Keratinocyte (primary cell): ENCODE measurements around the gene GOLGA6D. TPM values are rescaled to one million over a fixed set of nuclear protein-coding genes. Genes with fewer than 3 reads are reported as not detected.
A peak's percentile ranks its signal among the peaks of the same experiment; 100 is the strongest.
"Not testable (repeated sequence)": the region's sequence is repeated elsewhere in the genome, so short reads cannot be mapped to it uniquely, and the experiment has no call there.

Experiments used
- DNase-seq: peaks from one replicate; pipeline ENCODE4 v3.0.0-alpha.2; 2011; ENCODE audit warnings: low read depth, missing footprints, low spot score
- FAIRE-seq: peaks from 2 replicates; lab custom pipeline; 2011; peaks lifted over from hg19 to GRCh38; lab: Jason Lieb, UNC
- H2AFZ ChIP-seq: 2 replicates; pipeline ENCODE4 v1.6.0; 2012; ENCODE audit warnings: low read length, control low read depth, inconsistent platforms; ENCODE audit not compliant: control insufficient read depth
- H3K27ac ChIP-seq: 2 replicates; pipeline ENCODE4 v1.5.1; 2011; ENCODE audit warnings: low read length; ENCODE audit not compliant: control insufficient read depth, insufficient read depth
- H3K27me3 ChIP-seq: 3 replicates; pipeline ENCODE4 v1.6.0; 2011; ENCODE audit warnings: low read length; ENCODE audit not compliant: control insufficient read depth, insufficient read depth; ENCODE audit errors: extremely low read depth
- H3K36me3 ChIP-seq, 2 experiments: 2 replicates in 1 of 2; 3 replicates in 1 of 2; pipeline ENCODE4 v1.5.1; 2011; ENCODE audit warnings: low read length in 2 of 2, mild to moderate bottlenecking in 1 of 2; ENCODE audit not compliant: control insufficient read depth in 2 of 2, insufficient read depth in 2 of 2; ENCODE audit errors: extremely low read depth in 1 of 2
- H3K4me1 ChIP-seq: 3 replicates; pipeline ENCODE4 v1.5.1; 2011; ENCODE audit warnings: low read length; ENCODE audit not compliant: control insufficient read depth, insufficient read depth; ENCODE audit errors: extremely low read depth
- H3K4me2 ChIP-seq: 3 replicates; pipeline ENCODE4 v1.6.0; 2011; ENCODE audit warnings: low read depth, low read length; ENCODE audit not compliant: control insufficient read depth, insufficient read depth; ENCODE audit errors: extremely low read depth
- H3K4me3 ChIP-seq, 3 experiments: fragments of 200-600 bp in 1 of 3; sonication (generic) in 1 of 3; 2 replicates in 2 of 3; 3 replicates in 1 of 3; pipeline ENCODE4 v1.5.1; 2011 to 2016; ENCODE audit warnings: low read length in 3 of 3, mild to moderate bottlenecking in 3 of 3, control low read depth in 2 of 3, inconsistent platforms in 1 of 3, low read depth in 1 of 3, mixed read lengths in 1 of 3, mixed run types in 1 of 3, moderate library complexity in 1 of 3; ENCODE audit not compliant: control insufficient read depth in 2 of 3, insufficient read depth in 2 of 3; ENCODE audit errors: extremely low read depth in 1 of 3
- H3K79me2 ChIP-seq: 2 replicates; pipeline ENCODE4 v1.6.0; 2012; ENCODE audit warnings: low read length; ENCODE audit not compliant: control insufficient read depth, insufficient read depth
- H3K9ac ChIP-seq: 3 replicates; pipeline ENCODE4 v1.6.0; 2011; ENCODE audit warnings: low read length; ENCODE audit not compliant: control insufficient read depth, insufficient read depth; ENCODE audit errors: extremely low read depth
- H3K9me1 ChIP-seq: 3 replicates; pipeline ENCODE4 v1.6.0; 2011; ENCODE audit warnings: low read length; ENCODE audit not compliant: control insufficient read depth, insufficient read depth; ENCODE audit errors: extremely low read depth
- H3K9me3 ChIP-seq: 2 replicates; pipeline ENCODE4 v1.5.1; 2012; ENCODE audit warnings: low read depth, low read length; ENCODE audit not compliant: control insufficient read depth
- H4K20me1 ChIP-seq: 3 replicates; pipeline ENCODE4 v1.6.0; 2011; ENCODE audit warnings: low read length; ENCODE audit not compliant: control insufficient read depth, insufficient read depth; ENCODE audit errors: extremely low read depth
- CTCF ChIP-seq, 3 experiments: IDR thresholded peaks in 1 of 3; conservative IDR thresholded peaks in 1 of 3; optimal IDR thresholded peaks in 1 of 3; 2 replicates in 2 of 3; 3 replicates in 1 of 3; pipeline versions ENCODE3 to v1.5.1; 2011; ENCODE audit warnings: low read length in 3 of 3, mild to moderate bottlenecking in 3 of 3, moderate library complexity in 2 of 3, control low read depth in 1 of 3, inconsistent platforms in 1 of 3; ENCODE audit not compliant: insufficient read depth in 2 of 3; ENCODE audit errors: extremely low read depth in 1 of 3
- dilution Hi-C: fragments of 300-500 bp; cut with MboI; formaldehyde crosslinking; loops from one replicate; pipeline ENCODE4 v1.7.0; 2020; ENCODE audit warnings: low sequenced_read_pairs; ENCODE audit not compliant: extremely low pct_ligation_motif_present
- polyA plus RNA-seq, 5 experiments: library from polyadenylated mRNA; depleted of rRNA in 3 of 5; stranded (reverse) in 3 of 5; stranded (forward) in 1 of 5; unstranded in 1 of 5; fragments of >200 nt; gene quantifications; 1 replicate in 1 of 5; 2 replicates in 3 of 5; 3 replicates in 1 of 5; pipeline versions ENCODE4 v1.2.1 to v1.2.3, GENCODE V29; 2011 to 2012; ENCODE audit warnings: missing spikeins in 2 of 5, low read depth in 1 of 5, low replicate concordance in 1 of 5

Gene GOLGA6D
- polyA plus RNA-seq, 1 donor (not counting 4 experiments of a cell fraction or from before 2014, with no cell fraction given): 0.03 TPM

- H3K27me3 ChIP-seq, H3K4me1 ChIP-seq, H2AFZ ChIP-seq, FAIRE-seq, DNase-seq, H3K4me3 ChIP-seq, H3K79me2 ChIP-seq, H3K36me3 ChIP-seq, H3K4me2 ChIP-seq, H3K9me3 ChIP-seq, H3K27ac ChIP-seq, H3K9me1 ChIP-seq, dilution Hi-C loops, H3K9ac ChIP-seq, H4K20me1 ChIP-seq: not testable (repeated sequence)
Observed at GRCh38 chr15:75293660-75294059, 11.0 kb downstream of the GOLGA6D start.

GRCh38 chr15:75298541-75299310 lies 16.1 kb downstream of the GOLGA6D start:
- H4K20me1 ChIP-seq, H3K27me3 ChIP-seq, H3K4me1 ChIP-seq, H3K4me3 ChIP-seq, H3K9me1 ChIP-seq, DNase-seq, H3K9me3 ChIP-seq, H3K79me2 ChIP-seq, H3K36me3 ChIP-seq, FAIRE-seq, dilution Hi-C loops, H3K9ac ChIP-seq, H2AFZ ChIP-seq, H3K27ac ChIP-seq, H3K4me2 ChIP-seq: not testable (repeated sequence)

GRCh38 chr15:75299311-75299688 lies 16.7 kb downstream of the GOLGA6D start:
- H4K20me1 ChIP-seq, H3K4me3 ChIP-seq, H3K27ac ChIP-seq, dilution Hi-C loops, H3K4me1 ChIP-seq, H3K27me3 ChIP-seq, H3K4me2 ChIP-seq, H3K79me2 ChIP-seq, H3K9me1 ChIP-seq, FAIRE-seq, H3K9ac ChIP-seq, DNase-seq, H3K36me3 ChIP-seq, H2AFZ ChIP-seq, H3K9me3 ChIP-seq: not testable (repeated sequence)
- peak in 1 of 3 experiments; percentile 31 for TF ChIP-seq CTCF (optimal IDR thresholded peaks at IDR 0.05 in 1 of 3, IDR thresholded peaks at IDR 0.05 in 1 of 3, conservative IDR thresholded peaks at IDR 0.05 in 1 of 3; ENCODE audit: extremely low read depth in 1 of 3, insufficient read depth in 2 of 3, low read length in 3 of 3)

GRCh38 chr15:75300026-75300425 lies 17.4 kb downstream of the GOLGA6D start:
- H3K79me2 ChIP-seq, H3K36me3 ChIP-seq, FAIRE-seq, H3K4me3 ChIP-seq, H3K27me3 ChIP-seq, H3K9ac ChIP-seq, H3K4me2 ChIP-seq, H3K27ac ChIP-seq, H4K20me1 ChIP-seq, H3K9me1 ChIP-seq, H3K9me3 ChIP-seq, DNase-seq, H3K4me1 ChIP-seq, H2AFZ ChIP-seq, dilution Hi-C loops: not testable (repeated sequence)
